HG03354 (cell line): ENCODE data around the gene ANKRD40.
"Not testable (repeated sequence)": the region's sequence is repeated elsewhere in the genome, so short reads cannot be mapped to it uniquely, and the experiment has no call there.

Experiments
- ATAC-seq: cut with Tn5 transposase; IDR thresholded peaks from one replicate; pipeline ENCODE4 v1.9.1; 2021; ENCODE audit warnings: mild to moderate bottlenecking; ENCODE audit not compliant: unreplicated experiment, poor library complexity, severe bottlenecking

Gene ANKRD40

GRCh38 chr17:50715471-50715870, 7.8 kb upstream of the ANKRD40 start:
- ATAC-seq = no peak

- no peak for ATAC-seq
Measured at GRCh38 chr17:50712641-50713040, 4.9 kb upstream of the ANKRD40 start.

- ATAC-seq = no peak
Measured at GRCh38 chr17:50710650-50711049, 2.9 kb upstream of the ANKRD40 start.

GRCh38 chr17:50710025-50710424, 2.3 kb upstream of the ANKRD40 start:
- ATAC-seq = no peak

- ATAC-seq = not testable (repeated sequence)
Measured at GRCh38 chr17:50709053-50709452, 1.3 kb upstream of the ANKRD40 start.

- ATAC-seq = no peak
Measured at GRCh38 chr17:50708050-50709000, 611 bp upstream of the ANKRD40 start.

GRCh38 chr17:50703162-50703561, 4.6 kb downstream of the ANKRD40 start:
- no peak for ATAC-seq

GRCh38 chr17:50699410-50699809, 8.3 kb downstream of the ANKRD40 start:
- ATAC-seq = no peak

- ATAC-seq = no peak
Measured at GRCh38 chr17:50697663-50698272, 9.9 kb downstream of the ANKRD40 start.

GRCh38 chr17:50697062-50697461, 10.7 kb downstream of the ANKRD40 start:
- no peak for ATAC-seq

- ATAC-seq = no peak
Measured at GRCh38 chr17:50696365-50696879, 11.3 kb downstream of the ANKRD40 start.

GRCh38 chr17:50693036-50693682, 14.6 kb downstream of the ANKRD40 start:
- ATAC-seq = no peak

GRCh38 chr17:50692448-50693035, 15.2 kb downstream of the ANKRD40 start:
- ATAC-seq = no peak

- ATAC-seq = no peak
Measured at GRCh38 chr17:50691550-50692447, 15.9 kb downstream of the ANKRD40 start.

GRCh38 chr17:50690887-50691549, 16.7 kb downstream of the ANKRD40 start:
- no peak for ATAC-seq

- ATAC-seq = no peak
Measured at GRCh38 chr17:50689956-50690886, 17.5 kb downstream of the ANKRD40 start.

- ATAC-seq = no peak
Measured at GRCh38 chr17:50689251-50689650, 18.5 kb downstream of the ANKRD40 start.

- no peak for ATAC-seq
Measured at GRCh38 chr17:50688245-50688644, 19.5 kb downstream of the ANKRD40 start.
